Astrocyte of the spinal cord (primary cell): ENCODE data around the gene BRD3OS.

ENCODE experiments used
- DNase-seq: peaks from one replicate; pipeline ENCODE4 v3.0.0; 2011; ENCODE audit warnings: low read depth, low spot score
- H3K4me3 ChIP-seq: 2 replicates; pipeline ENCODE4 v1.5.1; 2011; ENCODE audit warnings: low read depth, mild to moderate bottlenecking, low read length, moderate library complexity
- CTCF ChIP-seq: IDR thresholded peaks from 2 replicates; pipeline ENCODE4 v1.5.1; 2012; ENCODE audit warnings: low read depth, mild to moderate bottlenecking, low read length, inconsistent platforms
- in situ Hi-C: cut with HindIII; loops from 2 replicates; pipeline ENCODE4 v1.10.0; 2017; ENCODE audit warnings: low sequenced_read_pairs

The BRD3OS gene

GRCh38 chr9:133989625-133990365 is 35.5 kb upstream of the BRD3OS start:
- DNase-seq, result no peak
- peak overlapping the region; percentile 68 for H3K4me3 ChIP-seq
- no peak for TF ChIP-seq CTCF
- in situ Hi-C loops, result no loop called here

GRCh38 chr9:133990366-133991213 is 34.7 kb upstream of the BRD3OS start:
- peak; percentile 81 for DNase-seq
- peak overlapping the region; percentile 68 for H3K4me3 ChIP-seq
- TF ChIP-seq CTCF, result no peak
- in situ Hi-C loops, result no loop called here

GRCh38 chr9:133991214-133991921 is 33.9 kb upstream of the BRD3OS start:
- no peak for TF ChIP-seq CTCF
- in situ Hi-C loops, result no loop called here
- peak overlapping the region; percentile 68 for H3K4me3 ChIP-seq
- DNase-seq, result no peak

- in situ Hi-C loops, result no loop called here
- peak within 1 kb of the TSS; percentile 68 for H3K4me3 ChIP-seq
- peak; percentile 56 for DNase-seq
- TF ChIP-seq CTCF, result no peak
Measured at GRCh38 chr9:133991964-133992779, 33.1 kb upstream of the BRD3OS start, which contains the start of gene VAV2. VAV2 (minus strand) TSS chr9:133992324; CDS start chr9:133992278, 46 bp downstream.

GRCh38 chr9:133992780-133993634 is 32.3 kb upstream of the BRD3OS start:
- H3K4me3 ChIP-seq, result peak overlapping the region; percentile 68
- TF ChIP-seq CTCF, result peak; percentile 57
- in situ Hi-C loops, result no loop called here
- peak; percentile 90 for DNase-seq
